ENCODE data around the gene EEA1. TPM values are rescaled to one million over a fixed set of nuclear protein-coding genes. Genes with fewer than 3 reads are reported as not detected.

The EEA1 gene
- total and polyA plus RNA-seq, 2 of the 8 experiments (the other 6 are each of a cell fraction or from before 2014, with no cell fraction given) = 1.0 to 18.8 TPM

- no peak for TF ChIP-seq CTCF (IDR thresholded peaks at IDR 0.05; ENCODE audit: control extremely low read depth in 1 of 3, insufficient read depth in 1 of 3, low read depth in 1 of 3, low read length in 3 of 3)
- no peak for TF ChIP-seq CBX5 (IDR thresholded peaks at IDR 0.05; ENCODE audit: low read depth, low read length)
- no peak for TF ChIP-seq JUN (IDR thresholded peaks at IDR 0.05; ENCODE audit: low read depth, low read length)
- TF ChIP-seq CREB1 (IDR thresholded peaks at IDR 0.05) = no peak
- peak; percentile 57; the same call in 1 of the 2 replicates for TF ChIP-seq TEAD4 (IDR thresholded peaks at IDR 0.05; ENCODE audit: low read depth, low read length)
- no peak for TF ChIP-seq SIX5 (IDR thresholded peaks at IDR 0.05; ENCODE audit: low read depth, low read length)
- TF ChIP-seq SP1 (IDR thresholded peaks at IDR 0.05; ENCODE audit: low read depth, low read length) = 0 out of 2 replicates have a peak, but pooled peaks have one; percentile 20
- TF ChIP-seq TAF1 (IDR thresholded peaks at IDR 0.05; ENCODE audit: low read depth, low read length) = no peak
- TF ChIP-seq NANOG (IDR thresholded peaks at IDR 0.05; ENCODE audit: insufficient read depth, low read depth, low read length, poor library complexity, severe bottlenecking) = no peak
- peak; percentile 47; the same call in 1 of the 2 replicates for TF ChIP-seq E2F6 (IDR thresholded peaks at IDR 0.05)
- TF ChIP-seq SRF (IDR thresholded peaks at IDR 0.05; ENCODE audit: low read depth, low read length) = no peak
- TF ChIP-seq KDM4A (IDR thresholded peaks at IDR 0.05; ENCODE audit: low read depth, low read length, severe bottlenecking) = no peak
- no peak for TF ChIP-seq YY1 (IDR thresholded peaks at IDR 0.05; ENCODE audit: low read depth, low read length)
Measured at GRCh38 chr12:92933606-92934005, 4.5 kb upstream of the EEA1 start (continued).

Measured in H1 (cell line).